Measurements from ENCODE around the gene FOXI1.
"Not testable (repeated sequence)": the region's sequence is repeated elsewhere in the genome, so short reads cannot be mapped to it uniquely, and the experiment has no call there.

FOXI1 gene

GRCh38 chr5:170094329-170094728 lies 11.4 kb upstream of the FOXI1 start:
- not testable (repeated sequence) for DNase-seq

GRCh38 chr5:170095646-170096045 lies 10.1 kb upstream of the FOXI1 start:
- DNase-seq = no peak

GRCh38 chr5:170097934-170098333 lies 7.8 kb upstream of the FOXI1 start:
- no peak for DNase-seq

- DNase-seq = peak; percentile 81
These were observed 5.4 kb upstream of the FOXI1 start for GRCh38 chr5:170100066-170100943.

GRCh38 chr5:170103447-170103846 lies 2.2 kb upstream of the FOXI1 start:
- no peak for DNase-seq

- DNase-seq = no peak
These were observed 1.4 kb upstream of the FOXI1 start for GRCh38 chr5:170104299-170104698.

GRCh38 chr5:170104710-170105109 lies 987 bp upstream of the FOXI1 start:
- no peak for DNase-seq

- DNase-seq = no peak
These were observed 2.0 kb downstream of the FOXI1 start for GRCh38 chr5:170107674-170108073.

GRCh38 chr5:170108266-170108785 lies 2.6 kb downstream of the FOXI1 start:
- no peak for DNase-seq

- DNase-seq = peak; percentile 24
These were observed 3.6 kb downstream of the FOXI1 start for GRCh38 chr5:170109059-170110031.

- no peak for DNase-seq
These were observed 4.8 kb downstream of the FOXI1 start for GRCh38 chr5:170110403-170111087.

- DNase-seq = peak; percentile 30
These were observed 5.5 kb downstream of the FOXI1 start for GRCh38 chr5:170111088-170111785.

- DNase-seq = no peak
These were observed 7.3 kb downstream of the FOXI1 start for GRCh38 chr5:170112876-170113521.

GRCh38 chr5:170113522-170113900 lies 7.8 kb downstream of the FOXI1 start:
- DNase-seq = no peak

- no peak for DNase-seq
These were observed 8.6 kb downstream of the FOXI1 start for GRCh38 chr5:170114271-170114670.

- DNase-seq = no peak
These were observed 10.2 kb downstream of the FOXI1 start for GRCh38 chr5:170115925-170116324.

- no peak for DNase-seq
These were observed 12.0 kb downstream of the FOXI1 start for GRCh38 chr5:170117736-170118135.

- no peak for DNase-seq
These were observed 14.9 kb downstream of the FOXI1 start for GRCh38 chr5:170120576-170120975.

GRCh38 chr5:170121321-170121720 lies 15.6 kb downstream of the FOXI1 start:
- DNase-seq = no peak

GRCh38 chr5:170126061-170126460 lies 20.4 kb downstream of the FOXI1 start:
- no peak for DNase-seq

GRCh38 chr5:170126626-170127025 lies 20.9 kb downstream of the FOXI1 start:
- DNase-seq = no peak

- no peak for DNase-seq
These were observed 25.5 kb downstream of the FOXI1 start for GRCh38 chr5:170131235-170131634.

All from COR-L47 (cell line).